Measurements from ENCODE around the gene AHR.

AHR gene

DNA sequence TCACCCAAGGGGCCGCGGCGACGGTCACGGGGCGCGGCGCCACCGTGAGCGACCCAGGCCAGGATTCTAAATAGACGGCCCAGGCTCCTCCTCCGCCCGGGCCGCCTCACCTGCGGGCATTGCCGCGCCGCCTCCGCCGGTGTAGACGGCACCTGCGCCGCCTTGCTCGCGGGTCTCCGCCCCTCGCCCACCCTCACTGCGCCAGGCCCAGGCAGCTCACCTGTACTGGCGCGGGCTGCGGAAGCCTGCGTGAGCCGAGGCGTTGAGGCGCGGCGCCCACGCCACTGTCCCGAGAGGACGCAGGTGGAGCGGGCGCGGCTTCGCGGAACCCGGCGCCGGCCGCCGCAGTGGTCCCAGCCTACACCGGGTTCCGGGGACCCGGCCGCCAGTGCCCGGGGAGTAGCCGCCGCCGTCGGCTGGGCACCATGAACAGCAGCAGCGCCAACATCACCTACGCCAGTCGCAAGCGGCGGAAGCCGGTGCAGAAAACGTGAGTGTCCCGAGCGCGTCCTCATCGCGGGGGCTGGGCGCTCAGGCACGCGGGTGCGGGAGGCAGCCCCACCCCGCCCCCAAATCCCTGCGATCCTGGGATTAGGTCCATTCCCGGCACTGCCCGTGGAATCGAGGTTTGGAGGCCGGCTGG lies 509 bp downstream of the AHR start:
- no peak for TF ChIP-seq CTCF (IDR thresholded peaks at IDR 0.05; ENCODE audit: low read depth, low read length)
- no peak for DNase-seq (ENCODE audit: extremely low read depth, low read depth)

DNA sequence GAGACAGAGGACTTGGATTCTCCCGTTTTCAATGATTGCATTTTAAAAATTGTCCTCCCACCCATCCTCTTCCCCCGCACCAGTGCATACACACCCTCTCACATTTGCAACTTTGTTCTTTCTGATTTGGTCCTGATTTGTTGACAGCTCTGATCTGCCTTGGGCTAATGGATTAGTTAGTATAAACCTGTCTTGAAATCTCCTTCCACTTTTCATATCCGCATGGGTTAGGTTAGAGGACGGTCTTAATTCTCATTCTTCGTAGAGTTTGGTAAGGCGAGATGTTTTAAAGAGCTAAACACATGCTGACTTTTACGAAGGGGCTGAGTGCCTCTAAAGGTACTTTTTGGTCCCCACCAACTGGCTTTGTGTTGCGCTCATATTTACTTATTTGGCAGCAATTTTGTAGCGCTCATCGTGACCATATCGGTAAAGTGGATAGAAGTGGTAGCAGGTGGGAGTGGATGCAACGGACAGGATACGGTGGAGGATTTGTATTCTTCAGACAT lies 1.1 kb downstream of the AHR start:
- no peak for TF ChIP-seq CTCF (IDR thresholded peaks at IDR 0.05; ENCODE audit: low read depth, low read length)
- DNase-seq (ENCODE audit: extremely low read depth, low read depth): no peak

GRCh38 chr7:17300012-17300411 lies 1.6 kb downstream of the AHR start:
- DNase-seq (ENCODE audit: extremely low read depth, low read depth): no peak
- no peak for TF ChIP-seq CTCF (IDR thresholded peaks at IDR 0.05; ENCODE audit: low read depth, low read length)

GRCh38 chr7:17300437-17300836 lies 2.0 kb downstream of the AHR start:
- TF ChIP-seq CTCF (IDR thresholded peaks at IDR 0.05; ENCODE audit: low read depth, low read length): no peak
- no peak for DNase-seq (ENCODE audit: extremely low read depth, low read depth)

- peak; percentile 42 for TF ChIP-seq CTCF (IDR thresholded peaks at IDR 0.05; ENCODE audit: low read depth, low read length)
- no peak for DNase-seq (ENCODE audit: extremely low read depth, low read depth)
Measured at GRCh38 chr7:17301471-17302456, 3.3 kb downstream of the AHR start.

- TF ChIP-seq CTCF (IDR thresholded peaks at IDR 0.05; ENCODE audit: low read depth, low read length): peak; percentile 28
- DNase-seq (ENCODE audit: extremely low read depth, low read depth): peak; percentile 52
Measured at GRCh38 chr7:17302575-17303142, 4.2 kb downstream of the AHR start.

All from AG09319 (cell line).